IMR-90 (cell line): Measurements from ENCODE around the gene STARD4. TPM values are rescaled to one million over a fixed set of nuclear protein-coding genes. Genes with fewer than 3 reads are reported as not detected.

ENCODE experiments used
- ATAC-seq: fragments of 200-7000 bp; cut with Tn5 transposase; 2 replicates; pipeline ENCODE4 v1.9.1; 2020; ENCODE audit warnings: low read depth, mild to moderate bottlenecking, moderate library complexity
- BruUV-seq: library from RNA; stranded (reverse); fragments of 400-500 nt; replicated peaks from 2 replicates; lab custom pipeline; 2021; lab: Mats Ljungman, UMichigan
- CTCF ChIA-PET: fragments of 300-600 bp; formaldehyde crosslinking; extraction: SDS; loops from one replicate; lab custom pipeline; 2021; ENCODE audit warnings: antibody characterized with exemption; lab: Yijun Ruan, JAX
- POLR2A ChIA-PET: fragments of 300-600 bp; sonication (Branson Sonifier 250); formaldehyde crosslinking; loops from one replicate; lab custom pipeline; 2022; ENCODE audit warnings: antibody characterized with exemption; ENCODE audit not compliant: unreplicated experiment; lab: Charles Lee
- DNase-seq: peaks from one replicate; pipeline ENCODE4 v3.0.0; 2013
- H2AFZ ChIP-seq: replicated peaks from 2 replicates; pipeline ENCODE3; 2013; ENCODE audit warnings: low read length, mild to moderate bottlenecking; ENCODE audit not compliant: poor library complexity
- H2AK5ac ChIP-seq: 2 replicates; pipeline ENCODE4 v1.6.1; 2013; ENCODE audit warnings: low read depth, low read length, inconsistent platforms
- H2AK9ac ChIP-seq: replicated peaks from 2 replicates; pipeline ENCODE3; 2013; ENCODE audit warnings: mild to moderate bottlenecking, low read depth, low read length, moderate library complexity; ENCODE audit not compliant: poor library complexity
- H2BK120ac ChIP-seq: 2 replicates; pipeline ENCODE4 v1.6.1; 2013; ENCODE audit warnings: low read depth, low read length, inconsistent platforms
- H2BK15ac ChIP-seq: 3 replicates; pipeline ENCODE4 v1.6.1; 2013; ENCODE audit warnings: low read depth, low read length, inconsistent platforms
- H2BK20ac ChIP-seq: 2 replicates; pipeline ENCODE4 v1.6.1; 2013; ENCODE audit warnings: low read depth, mild to moderate bottlenecking, inconsistent platforms, low read length, moderate library complexity
- H2BK5ac ChIP-seq: 2 replicates; pipeline ENCODE4 v1.6.1; 2013; ENCODE audit warnings: mild to moderate bottlenecking, low read depth, low read length, inconsistent platforms; ENCODE audit not compliant: poor library complexity, severe bottlenecking
- H3K14ac ChIP-seq: replicated peaks from 2 replicates; pipeline ENCODE4 v1.6.1; 2013; ENCODE audit warnings: low read depth, low read length, inconsistent platforms
- H3K18ac ChIP-seq: 2 replicates; pipeline ENCODE4 v1.6.1; 2013; ENCODE audit warnings: low read depth, low read length, control low read depth
- H3K23ac ChIP-seq: 2 replicates; pipeline ENCODE4 v1.6.1; 2013; ENCODE audit warnings: low read depth, low read length, inconsistent platforms
- H3K27ac ChIP-seq: 2 replicates; pipeline ENCODE4 v1.5.1; 2013; ENCODE audit warnings: mild to moderate bottlenecking, control low read depth, low read length; ENCODE audit not compliant: insufficient read depth
- H3K27me3 ChIP-seq: 2 replicates; pipeline ENCODE4 v1.6.1; 2013; ENCODE audit warnings: low read length; ENCODE audit not compliant: control insufficient read depth, insufficient read depth
- H3K36me3 ChIP-seq: 2 replicates; pipeline ENCODE4 v1.6.1; 2013; ENCODE audit warnings: low read length, mixed read lengths; ENCODE audit not compliant: control insufficient read depth, insufficient read depth
- H3K4ac ChIP-seq: 2 replicates; pipeline ENCODE4 v1.6.1; 2013; ENCODE audit warnings: low read depth, low read length, inconsistent platforms
- H3K4me1 ChIP-seq: 2 replicates; pipeline ENCODE4 v1.6.1; 2013; ENCODE audit warnings: low read length, mixed read lengths; ENCODE audit not compliant: control insufficient read depth, insufficient read depth
- H3K4me2 ChIP-seq: 2 replicates; pipeline ENCODE4 v1.6.1; 2013; ENCODE audit warnings: low read depth, mild to moderate bottlenecking, control low read depth, low read length, moderate library complexity
- H3K4me3 ChIP-seq: 2 replicates; pipeline ENCODE4 v1.5.1; 2013; ENCODE audit warnings: low read depth, mild to moderate bottlenecking, control low read depth, low read length, moderate library complexity; ENCODE audit not compliant: insufficient read depth
- H3K56ac ChIP-seq: 2 replicates; pipeline ENCODE4 v1.6.1; 2013; ENCODE audit warnings: low read length, inconsistent platforms; ENCODE audit not compliant: insufficient read depth; ENCODE audit errors: extremely low read depth
- H3K79me1 ChIP-seq, 2 experiments: 2 replicates each; pipeline ENCODE4 v1.6.1; 2013; ENCODE audit warnings: low read length in 2 of 2, inconsistent platforms in 1 of 2, low read depth in 1 of 2
- H3K9ac ChIP-seq: 2 replicates; pipeline ENCODE4 v1.6.1; 2013; ENCODE audit warnings: low read depth, low read length, control low read depth
- H3K9me1 ChIP-seq: 2 replicates; pipeline ENCODE4 v1.6.1; 2013; ENCODE audit warnings: low read length, inconsistent platforms; ENCODE audit not compliant: insufficient read depth
- H3K9me3 ChIP-seq: 2 replicates; pipeline ENCODE4 v1.6.1; 2013; ENCODE audit warnings: low read length; ENCODE audit not compliant: control insufficient read depth, insufficient read depth
- H4K20me1 ChIP-seq: 2 replicates; pipeline ENCODE4 v1.6.1; 2013; ENCODE audit warnings: low read length, inconsistent platforms; ENCODE audit not compliant: insufficient read depth
- H4K5ac ChIP-seq: 2 replicates; pipeline ENCODE4 v1.6.1; 2013; ENCODE audit warnings: mild to moderate bottlenecking, low read depth, low read length, control low read depth
- H4K8ac ChIP-seq, 2 experiments: 2 replicates each; pipeline ENCODE4 v1.6.1; 2013; ENCODE audit warnings: low read depth in 2 of 2, low read length in 2 of 2, control low read depth in 1 of 2, inconsistent platforms in 1 of 2
- H4K91ac ChIP-seq: 2 replicates; pipeline ENCODE4 v1.6.1; 2013; ENCODE audit warnings: low read depth, low read length, inconsistent platforms; ENCODE audit not compliant: insufficient read depth
- CEBPB ChIP-seq: IDR thresholded peaks from 2 replicates; pipeline ENCODE4 v1.6.1; 2012; ENCODE audit warnings: low read depth, low read length, improper control_type of control experiment
- CTCF ChIP-seq: conservative IDR thresholded peaks from 2 replicates; pipeline ENCODE4 v1.5.1; 2012; ENCODE audit warnings: mild to moderate bottlenecking, low read depth, low read length, improper control_type of control experiment
- ELK1 ChIP-seq: fragments of 150-350 bp; IDR thresholded peaks from 2 replicates; pipeline ENCODE4 v1.6.1; 2016; ENCODE audit warnings: low read depth, mild to moderate bottlenecking, low read length, moderate library complexity, borderline replicate concordance
- MAFK ChIP-seq: IDR thresholded peaks from 2 replicates; pipeline ENCODE4 v1.6.1; 2012; ENCODE audit warnings: low read depth, low read length, improper control_type of control experiment
- RCOR1 ChIP-seq: IDR thresholded peaks from 2 replicates; pipeline ENCODE4 v1.6.1; 2012; ENCODE audit warnings: mild to moderate bottlenecking, low read length, improper control_type of control experiment; ENCODE audit not compliant: insufficient replicate concordance
- RFX5 ChIP-seq: IDR thresholded peaks from 2 replicates; pipeline ENCODE4 v1.8.0; 2012; ENCODE audit warnings: low read depth, mild to moderate bottlenecking, low read length, moderate library complexity
- USF2 ChIP-seq: fragments of 150-350 bp; IDR thresholded peaks from 2 replicates; pipeline ENCODE4 v1.6.1; 2017; ENCODE audit warnings: mild to moderate bottlenecking, antibody characterized with exemption, low read length, low read depth
- WGBS, 2 experiments: methylation state at CpG; one replicate each; pipeline versions ENCODE4 v1.1.5 to v1.1.7; 2013; ENCODE audit warnings: missing lambda C conversion rate in 2 of 2; ENCODE audit not compliant: insufficient read length in 1 of 2; ENCODE audit errors: extremely low coverage in 2 of 2; 5-methylcytosine and 5-hydroxymethylcytosine counted together
- dilution Hi-C: fragments of 300-500 bp; cut with HindIII; formaldehyde crosslinking; loops from one replicate; pipeline ENCODE4 v1.14.3; 2018; ENCODE audit warnings: low sequenced_read_pairs; ENCODE audit not compliant: unreplicated experiment
- in situ Hi-C: fragments of 300-500 bp; cut with MboI; formaldehyde crosslinking; loops from 3 replicates; pipeline ENCODE4 v1.14.3; 2019; ENCODE audit warnings: low sequenced_read_pairs, inconsistent platforms, mixed read lengths
- intact Hi-C: fragments of 100-400 bp; cut with micrococcal nuclease; formaldehyde crosslinking; loops from 2 replicates; pipeline ENCODE4 v1.10.0; 2022
- polyA plus RNA-seq, 3 experiments: library from polyadenylated mRNA; depleted of rRNA; stranded (reverse); fragments of >200 nt; gene quantifications; 2 replicates each; pipeline ENCODE4 v1.2.3, GENCODE V29; 2012; ENCODE audit warnings: low replicate concordance in 1 of 3
- total RNA-seq: library from RNA; depleted of rRNA; stranded (reverse); fragments of >200 nt; gene quantifications from 2 replicates; pipeline ENCODE4 v1.2.3, GENCODE V29; 2012

The STARD4 gene
- total and polyA plus RNA-seq, 2 of the 4 experiments (the other 2 are of a cell fraction) = 21.5 to 30.3 TPM

GRCh38 chr5:111472579-111472978, 39.8 kb downstream of the STARD4 start:
- no peak overlapping the region for H4K91ac ChIP-seq
- BruUV-seq = no TSS peak
- ChIA-PET CTCF (interaction anchor here (0.8 kb wide), 1 partner anchor 11 kb away, joined by 4 read pairs; no protein-coding TSS in a partner anchor), POLR2A (no interaction called here)
- H4K8ac ChIP-seq = no peak overlapping the region
- no peak overlapping the region for H3K4me3 ChIP-seq
- H2BK15ac ChIP-seq = no peak overlapping the region
- no peak overlapping the region for H3K27ac ChIP-seq
- in situ Hi-C loops (loop anchor here (25.0 kb wide), 1 partner anchor 710 kb away; no protein-coding TSS in a partner anchor), dilution Hi-C loops (no loop called here), intact Hi-C loops (no loop called here)
- no peak overlapping the region for H3K9ac ChIP-seq
- no peaks in the 10 kb centered on the region for H3K9me3 ChIP-seq
- no peak overlapping the region for H3K4ac ChIP-seq
- no peaks in the 10 kb centered on the region for H3K36me3 ChIP-seq
- peaks cover 3% of the 10 kb centered on the region; the same call in 1 of the 2 replicates for H3K9me1 ChIP-seq
- ATAC-seq (no peak), DNase-seq (no peak)
- peaks cover 2% of the 10 kb centered on the region; the same call in 1 of the 2 replicates for H3K4me1 ChIP-seq
- no peaks in the 10 kb centered on the region for H3K27me3 ChIP-seq
- H3K79me1 ChIP-seq = no peaks in the 10 kb centered on the region
- no peak overlapping the region for H3K14ac ChIP-seq
- H3K18ac ChIP-seq = no peak overlapping the region; the same call in 1 of the 2 replicates
- TF ChIP-seq CTCF (no peak), RFX5 (no peak), CEBPB (no peak), USF2 (no peak), ELK1 (no peak), RCOR1 (no peak), MAFK (no peak)
- no peak overlapping the region for H3K56ac ChIP-seq
- H4K5ac ChIP-seq = peak overlapping the region; percentile 92
- peak overlapping the region; percentile 37 for H2AFZ ChIP-seq
- H2BK120ac ChIP-seq = no peak overlapping the region
- H4K20me1 ChIP-seq = no peaks in the 10 kb centered on the region
- H2AK5ac ChIP-seq = no peak overlapping the region
- no peak overlapping the region for H3K4me2 ChIP-seq
- no peak overlapping the region for H3K23ac ChIP-seq
- WGBS, 2 experiments = 60% methylated on average over 2 of the region's 3 CpGs; no CpG with 5 or more reads in 1 of the 2 experiments
- H2BK20ac ChIP-seq = no peak overlapping the region
- H2AK9ac ChIP-seq = peak overlapping the region; percentile 35
- no peak overlapping the region for H2BK5ac ChIP-seq
